SK-N-SH (cell line): ENCODE results near the gene SEMA4D. TPM values are rescaled to one million over a fixed set of nuclear protein-coding genes. Genes with fewer than 3 reads are reported as not detected.

Experiments
- CTCF ChIA-PET: fragments of 300-600, 350-600 bp; formaldehyde crosslinking; extraction: SDS; loops from one replicate; lab custom pipeline; 2021; lab: Yijun Ruan, JAX
- POLR2A ChIA-PET: fragments of 350-600 bp; sonication (Branson Sonifier 250); formaldehyde crosslinking; extraction: SDS; loops from one replicate; lab custom pipeline; 2020; ENCODE audit warnings: antibody characterized with exemption, inconsistent platforms; lab: Yijun Ruan, JAX
- DNase-seq: peaks from one replicate; pipeline ENCODE4 v3.0.0; 2012
- H2AFZ ChIP-seq: fragments of 200-600 bp; sonication (generic); 2 replicates; pipeline ENCODE4 v1.8.1; 2016; ENCODE audit warnings: antibody characterized with exemption, mild to moderate bottlenecking, low read depth
- H3F3A ChIP-seq: fragments of 200-600 bp; sonication (generic); replicated peaks from 2 replicates; pipeline ENCODE3; 2016; ENCODE audit warnings: antibody characterized with exemption, mild to moderate bottlenecking; ENCODE audit not compliant: insufficient read depth
- H3K27ac ChIP-seq, 2 experiments: fragments of 200-500 bp in 1 of 2; fragments of 200-600 bp in 1 of 2; sonication (Bioruptor generic) in 1 of 2; sonication (generic), shearing (Covaris generic) in 1 of 2; 2 replicates each; pipeline versions ENCODE4 v1.5.1 to v1.6.1; 2014 to 2016; ENCODE audit warnings: low read depth in 2 of 2, inconsistent platforms in 1 of 2, low read length in 1 of 2, mild to moderate bottlenecking in 1 of 2, mixed read lengths in 1 of 2
- H3K27me3 ChIP-seq: fragments of 200-600 bp; sonication (generic), shearing (Covaris generic); 2 replicates; pipeline ENCODE4 v1.6.1; 2016; ENCODE audit warnings: mixed run types; ENCODE audit not compliant: insufficient read depth
- H3K36me3 ChIP-seq, 2 experiments: fragments of 200-500 bp in 1 of 2; fragments of 200-600 bp in 1 of 2; sonication (Bioruptor generic) in 1 of 2; sonication (generic) in 1 of 2; replicated peaks in 1 of 2; 2 replicates each; pipeline versions ENCODE3 to v1.5.1; 2014 to 2016; ENCODE audit warnings: low read length in 1 of 2, mild to moderate bottlenecking in 1 of 2; ENCODE audit not compliant: insufficient read depth in 2 of 2, control insufficient read depth in 1 of 2
- H3K4me1 ChIP-seq, 2 experiments: fragments of 200-500 bp in 1 of 2; fragments of 200-600 bp in 1 of 2; sonication (Bioruptor generic) in 1 of 2; sonication (generic), shearing (Covaris generic) in 1 of 2; 2 replicates each; pipeline versions ENCODE4 v1.5.1 to v1.6.1; 2014 to 2016; ENCODE audit warnings: low read depth in 1 of 2, low read length in 1 of 2, mixed run types in 1 of 2; ENCODE audit not compliant: insufficient read depth in 2 of 2, control insufficient read depth in 1 of 2
- H3K4me2 ChIP-seq: fragments of 200-600 bp; sonication (generic), shearing (Covaris generic); 2 replicates; pipeline ENCODE4 v1.6.1; 2017; ENCODE audit warnings: mixed run types
- H3K4me3 ChIP-seq, 2 experiments: fragments of 200-500 bp in 1 of 2; fragments of 200-600 bp in 1 of 2; sonication (Bioruptor generic) in 1 of 2; sonication (generic), shearing (Covaris generic) in 1 of 2; 2 replicates each; pipeline versions ENCODE4 v1.5.1 to v1.8.1; 2014 to 2016; ENCODE audit warnings: low read depth in 2 of 2, inconsistent platforms in 1 of 2, low read length in 1 of 2, mild to moderate bottlenecking in 1 of 2, mixed read lengths in 1 of 2, moderate library complexity in 1 of 2
- H3K79me2 ChIP-seq: fragments of 200-600 bp; sonication (generic); 2 replicates; pipeline ENCODE4 v1.8.1; 2017; ENCODE audit warnings: mild to moderate bottlenecking; ENCODE audit not compliant: insufficient read depth
- H3K9ac ChIP-seq: fragments of 200-600 bp; sonication (generic); 2 replicates; pipeline ENCODE4 v1.6.1; 2017; ENCODE audit warnings: mixed run types
- H3K9me2 ChIP-seq: fragments of 200-600 bp; sonication (generic); 2 replicates; pipeline ENCODE4 v1.6.1; 2017; ENCODE audit warnings: mixed run types
- H3K9me3 ChIP-seq: fragments of 200-600 bp; sonication (generic); 2 replicates; pipeline ENCODE4 v1.6.1; 2017; ENCODE audit warnings: mixed run types, mild to moderate bottlenecking, moderate library complexity
- H4K20me1 ChIP-seq: fragments of 200-600 bp; sonication (generic); 2 replicates; pipeline ENCODE4 v1.6.1; 2017; ENCODE audit warnings: mild to moderate bottlenecking, mixed run types; ENCODE audit not compliant: insufficient read depth
- CHD2 ChIP-seq: fragments of 150-350 bp; IDR thresholded peaks from 2 replicates; pipeline ENCODE4 v1.6.1; 2018; ENCODE audit warnings: low read length; ENCODE audit not compliant: partially characterized antibody
- CTCF ChIP-seq: fragments of 200-600 bp; sonication (generic); IDR thresholded peaks from 2 replicates; pipeline ENCODE4 v1.6.1; 2017; ENCODE audit warnings: antibody characterized with exemption, mild to moderate bottlenecking, moderate library complexity
- ELF1 ChIP-seq: IDR thresholded peaks from 2 replicates; pipeline ENCODE4 v1.4.0; 2012
- EZH2phosphoT487 ChIP-seq: fragments of 200-600 bp; sonication (generic); IDR thresholded peaks from 2 replicates; pipeline ENCODE4 v1.6.1; 2017; ENCODE audit warnings: low read depth, mixed run types, mild to moderate bottlenecking, antibody characterized with exemption, moderate library complexity, borderline replicate concordance
- FOXJ3 ChIP-seq: sonication (generic); formaldehyde crosslinking; IDR thresholded peaks from 2 replicates; pipeline ENCODE4 v1.5.1; 2020; ENCODE audit warnings: mild to moderate bottlenecking, missing genetic modification reagents
- GABPA ChIP-seq: IDR thresholded peaks from 2 replicates; pipeline ENCODE4 v1.4.0; 2012; ENCODE audit warnings: low read depth, mild to moderate bottlenecking
- JUND ChIP-seq: IDR thresholded peaks from 2 replicates; pipeline ENCODE4 v1.4.0; 2012
- MAX ChIP-seq: IDR thresholded peaks from 2 replicates; pipeline ENCODE4 v1.4.0; 2012; ENCODE audit warnings: low read depth
- NRF1 ChIP-seq: IDR thresholded peaks from 2 replicates; pipeline ENCODE4 v1.6.1; 2012; ENCODE audit warnings: low read depth, mild to moderate bottlenecking, low read length
- POLR2AphosphoS5 ChIP-seq: IDR thresholded peaks from 2 replicates; pipeline ENCODE4 v1.6.1; 2012; ENCODE audit warnings: low read depth, low read length
- RAD21 ChIP-seq: IDR thresholded peaks from 2 replicates; pipeline ENCODE4 v1.6.1; 2012; ENCODE audit warnings: mild to moderate bottlenecking, low read length
- RCOR1 ChIP-seq: fragments of 150-350 bp; IDR thresholded peaks from 2 replicates; pipeline ENCODE4 v1.6.1; 2017; ENCODE audit warnings: antibody characterized with exemption, low read length
- RFX5 ChIP-seq: IDR thresholded peaks from 2 replicates; pipeline ENCODE4 v1.6.1; 2012; ENCODE audit warnings: mild to moderate bottlenecking, improper control_type of control experiment, low read length
- RXRA ChIP-seq: IDR thresholded peaks from 2 replicates; pipeline ENCODE4 v1.4.0; 2012; ENCODE audit warnings: low read depth, mild to moderate bottlenecking, borderline replicate concordance
- SMC3 ChIP-seq: IDR thresholded peaks from 2 replicates; pipeline ENCODE4 v1.6.1; 2012; ENCODE audit warnings: low read depth, low read length, improper control_type of control experiment
- TEAD4 ChIP-seq: IDR thresholded peaks from 2 replicates; pipeline ENCODE4 v1.4.0; 2012; ENCODE audit warnings: mild to moderate bottlenecking, borderline replicate concordance; ENCODE audit not compliant: insufficient read depth
- USF1 ChIP-seq: IDR thresholded peaks from 2 replicates; pipeline ENCODE4 v1.4.0; 2012; ENCODE audit warnings: low read depth, borderline replicate concordance
- WGBS: methylation state at CpG from one replicate; pipeline ENCODE4 v1.1.6; 2017; ENCODE audit warnings: low lambda C conversion rate; 5-methylcytosine and 5-hydroxymethylcytosine counted together
- polyA plus RNA-seq, 3 experiments: library from polyadenylated mRNA; depleted of rRNA; stranded (reverse); fragments of >200 nt; gene quantifications; 2 replicates each; pipeline ENCODE4 v1.2.3, GENCODE V29; 2012
- TF ChIP-seq, protein P1 (sequence below): IDR thresholded peaks from 2 replicates; pipeline ENCODE4; 2012
- TF ChIP-seq, protein P2 (sequence below): IDR thresholded peaks from 2 replicates; pipeline ENCODE4 v1.4.0; 2012; ENCODE audit warnings: low read depth, borderline replicate concordance

The SEMA4D gene
- polyA plus RNA-seq, 1 of the 3 experiments (the other 2 are of a cell fraction): 4.8 TPM

DNA sequence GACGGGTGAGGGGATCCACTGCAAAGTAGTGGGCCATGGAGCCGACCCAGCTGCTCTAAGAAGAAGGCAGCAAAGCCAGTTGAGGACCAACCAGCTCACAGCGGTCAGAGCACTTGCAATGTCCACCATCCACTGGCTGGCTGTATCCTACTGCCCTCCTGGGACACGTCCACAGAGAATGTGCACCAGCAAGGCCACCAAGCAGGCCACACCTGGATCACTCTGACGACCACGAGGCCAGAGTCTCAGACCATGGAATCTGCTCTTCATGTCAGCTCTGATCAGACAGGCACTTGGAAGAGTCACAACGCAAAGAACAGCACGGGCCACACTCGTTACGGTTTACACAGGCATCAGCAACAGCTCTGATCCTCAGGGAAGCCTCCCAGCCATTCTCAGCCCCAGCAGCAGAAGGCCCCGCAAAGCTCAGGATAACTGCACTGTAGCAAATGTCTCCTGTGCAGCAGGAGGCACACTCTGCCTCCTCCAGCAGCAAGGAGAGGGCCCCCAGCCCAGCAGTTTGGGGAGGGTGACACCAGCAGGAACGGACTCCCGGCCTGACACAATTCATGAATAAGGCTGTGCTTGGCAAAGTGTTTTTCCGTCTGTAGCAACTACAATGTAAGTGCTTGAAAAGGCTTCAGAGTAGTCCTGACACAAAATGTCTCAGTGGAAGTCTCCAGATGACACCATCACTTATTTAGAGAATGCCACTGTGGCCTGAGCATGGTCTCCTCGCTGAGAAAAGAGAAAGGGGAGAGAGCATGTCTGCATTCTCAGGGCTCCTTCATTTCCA, 15.7 kb downstream of the SEMA4D start:
- no peak overlapping the region for H3K4me2 ChIP-seq
- no peaks in the 10 kb centered on the region for H3K36me3 ChIP-seq
- TF ChIP-seq MAX (no peak), RXRA (no peak), CHD2 (no peak), CTCF (no peak), RFX5 (no peak), SMC3 (no peak)
- TF ChIP-seq, protein P1, sequence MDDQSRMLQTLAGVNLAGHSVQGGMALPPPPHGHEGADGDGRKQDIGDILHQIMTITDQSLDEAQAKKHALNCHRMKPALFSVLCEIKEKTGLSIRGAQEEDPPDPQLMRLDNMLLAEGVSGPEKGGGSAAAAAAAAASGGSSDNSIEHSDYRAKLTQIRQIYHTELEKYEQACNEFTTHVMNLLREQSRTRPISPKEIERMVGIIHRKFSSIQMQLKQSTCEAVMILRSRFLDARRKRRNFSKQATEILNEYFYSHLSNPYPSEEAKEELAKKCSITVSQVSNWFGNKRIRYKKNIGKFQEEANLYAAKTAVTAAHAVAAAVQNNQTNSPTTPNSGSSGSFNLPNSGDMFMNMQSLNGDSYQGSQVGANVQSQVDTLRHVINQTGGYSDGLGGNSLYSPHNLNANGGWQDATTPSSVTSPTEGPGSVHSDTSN: no peak
- TF ChIP-seq, all 33 proteins: peak for 0
- H3K4me1 ChIP-seq: peaks cover 5 to 33% of the 10 kb centered on the region in 2 experiments; a peak in 2 of 4 replicates
- no peak overlapping the region; a peak in 1 of 4 replicates for H3K27ac ChIP-seq
- H3F3A ChIP-seq: peaks cover 11% of the 10 kb centered on the region
- no peak overlapping the region for H3K4me3 ChIP-seq
- H3K9ac ChIP-seq: no peak overlapping the region
- no peaks in the 10 kb centered on the region for H4K20me1 ChIP-seq
- H3K27me3 ChIP-seq: no peaks in the 10 kb centered on the region
- H3K9me3 ChIP-seq: no peaks in the 10 kb centered on the region
- no peaks in the 10 kb centered on the region for H3K9me2 ChIP-seq
- no peak overlapping the region for H2AFZ ChIP-seq
- H3K79me2 ChIP-seq: no peaks in the 10 kb centered on the region
- 78% methylated on average over 6 of the region's 15 CpGs for WGBS
- ChIA-PET POLR2A (no interaction called here), CTCF (interaction anchor here (0.6 to 2.4 kb wide), 3 partner anchors 10 to 296 kb away, joined by 3 to 7 read pairs (median 3); no protein-coding TSS in a partner anchor)
- DNase-seq: no peak

GRCh38 chr9:89481538-89481915, 16.4 kb downstream of the SEMA4D start:
- Histone ChIP-seq H3K36me3 (no peaks in the 10 kb centered on the region), H2AFZ (no peak overlapping the region), H3K9me2 (no peaks in the 10 kb centered on the region), H4K20me1 (no peaks in the 10 kb centered on the region), H3K9ac (no peak overlapping the region), H3K27ac (no peak overlapping the region), H3K4me1 (peaks cover 5 to 33% of the 10 kb centered on the region in 2 experiments; a peak in 2 of 4 replicates), H3K4me2 (no peak overlapping the region), H3K27me3 (no peaks in the 10 kb centered on the region), H3K9me3 (no peaks in the 10 kb centered on the region), H3F3A (peaks cover 11% of the 10 kb centered on the region), H3K4me3 (no peak overlapping the region), H3K79me2 (no peaks in the 10 kb centered on the region)
- DNase-seq: no peak
- WGBS: 87% methylated on average over 10 of the region's 11 CpGs
- ChIA-PET POLR2A (no interaction called here), CTCF (interaction anchor here (0.6 kb wide), 1 partner anchor 296 kb away, joined by 3 read pairs; no protein-coding TSS in a partner anchor)
- TF ChIP-seq POLR2AphosphoS5: no peak
- no peak for TF ChIP-seq NRF1
- TF ChIP-seq EZH2phosphoT487: no peak
- TF ChIP-seq, protein P1: no peak
- no peak for TF ChIP-seq MAX
- TF ChIP-seq ELF1: no peak
- TF ChIP-seq RCOR1: no peak
- TF ChIP-seq USF1: no peak
- no peak for TF ChIP-seq FOXJ3 (CRISPR knock-in tag)
- TF ChIP-seq RAD21: no peak
- TF ChIP-seq, protein P2, sequence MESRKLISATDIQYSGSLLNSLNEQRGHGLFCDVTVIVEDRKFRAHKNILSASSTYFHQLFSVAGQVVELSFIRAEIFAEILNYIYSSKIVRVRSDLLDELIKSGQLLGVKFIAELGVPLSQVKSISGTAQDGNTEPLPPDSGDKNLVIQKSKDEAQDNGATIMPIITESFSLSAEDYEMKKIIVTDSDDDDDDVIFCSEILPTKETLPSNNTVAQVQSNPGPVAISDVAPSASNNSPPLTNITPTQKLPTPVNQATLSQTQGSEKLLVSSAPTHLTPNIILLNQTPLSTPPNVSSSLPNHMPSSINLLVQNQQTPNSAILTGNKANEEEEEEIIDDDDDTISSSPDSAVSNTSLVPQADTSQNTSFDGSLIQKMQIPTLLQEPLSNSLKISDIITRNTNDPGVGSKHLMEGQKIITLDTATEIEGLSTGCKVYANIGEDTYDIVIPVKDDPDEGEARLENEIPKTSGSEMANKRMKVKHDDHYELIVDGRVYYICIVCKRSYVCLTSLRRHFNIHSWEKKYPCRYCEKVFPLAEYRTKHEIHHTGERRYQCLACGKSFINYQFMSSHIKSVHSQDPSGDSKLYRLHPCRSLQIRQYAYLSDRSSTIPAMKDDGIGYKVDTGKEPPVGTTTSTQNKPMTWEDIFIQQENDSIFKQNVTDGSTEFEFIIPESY: no peak
- no peak for TF ChIP-seq GABPA
- TF ChIP-seq RFX5: no peak
- no peak for TF ChIP-seq JUND
- no peak for TF ChIP-seq TEAD4
- TF ChIP-seq RXRA: no peak
